GM23338 (cell line): ENCODE data around the gene BTBD19. TPM values are rescaled to one million over a fixed set of nuclear protein-coding genes. Genes with fewer than 3 reads are reported as not detected.

Experiments used
- ATAC-seq: fragments of 200-7000 bp; cut with Tn5 transposase; 3 replicates; pipeline ENCODE4 v1.9.1; 2020
- DNase-seq: peaks from one replicate; pipeline ENCODE4 v3.0.0-alpha.2; 2015; ENCODE audit warnings: low spot score
- H2AFZ ChIP-seq: fragments of 200-600 bp; sonication (generic); 2 replicates; pipeline ENCODE4 v1.8.0; 2016; ENCODE audit warnings: antibody characterized with exemption, mild to moderate bottlenecking, moderate library complexity
- H3F3A ChIP-seq: fragments of 200-600 bp; sonication (generic); replicated peaks from 2 replicates; pipeline ENCODE4 v1.8.0; 2017; ENCODE audit warnings: antibody characterized with exemption, mixed run types, low read depth
- H3K27ac ChIP-seq: fragments of 200-600 bp; sonication (generic); 2 replicates; pipeline ENCODE4 v1.6.1; 2016; ENCODE audit warnings: low read depth
- H3K27me3 ChIP-seq: fragments of 200-600 bp; sonication (generic); 2 replicates; pipeline ENCODE4 v1.8.0; 2016; ENCODE audit warnings: mild to moderate bottlenecking, mixed run types, moderate library complexity; ENCODE audit not compliant: insufficient read depth
- H3K36me3 ChIP-seq: fragments of 200-600 bp; sonication (generic); 2 replicates; pipeline ENCODE4 v1.8.0; 2016; ENCODE audit warnings: mild to moderate bottlenecking; ENCODE audit not compliant: insufficient read depth
- H3K4me1 ChIP-seq: fragments of 200-600 bp; sonication (generic); 2 replicates; pipeline ENCODE4 v1.8.0; 2016; ENCODE audit warnings: mild to moderate bottlenecking, moderate library complexity; ENCODE audit not compliant: insufficient read depth
- H3K4me2 ChIP-seq: fragments of 200-600 bp; sonication (generic); 2 replicates; pipeline ENCODE4 v1.7.1; 2017; ENCODE audit warnings: mixed run types
- H3K4me3 ChIP-seq: fragments of 200-600 bp; sonication (generic); 2 replicates; pipeline ENCODE4 v1.6.1; 2016; ENCODE audit warnings: mixed run types
- H3K79me2 ChIP-seq: fragments of 200-600 bp; sonication (generic); replicated peaks from 2 replicates; pipeline ENCODE4 v1.8.0; 2017; ENCODE audit warnings: mild to moderate bottlenecking; ENCODE audit not compliant: insufficient read depth
- H3K9me2 ChIP-seq: fragments of 200-600 bp; sonication (generic); 2 replicates; pipeline ENCODE4 v1.8.0; 2017; ENCODE audit not compliant: insufficient read depth
- H4K20me1 ChIP-seq: fragments of 200-600 bp; sonication (generic); replicated peaks from 2 replicates; pipeline ENCODE4 v1.8.0; 2017; ENCODE audit warnings: mild to moderate bottlenecking; ENCODE audit not compliant: insufficient read depth
- H3K27ac Mint-ChIP-seq: 2 replicates; pipeline ENCODE4 v1.8.0; 2020; ENCODE audit warnings: inconsistent platforms, mild to moderate bottlenecking, moderate library complexity, mixed read lengths
- H3K27me3 Mint-ChIP-seq: 3 replicates; pipeline ENCODE4 v1.8.0; 2022; ENCODE audit warnings: low read depth, mild to moderate bottlenecking, moderate library complexity, mixed read lengths, inconsistent platforms; ENCODE audit not compliant: insufficient read depth, poor library complexity
- H3K36me3 Mint-ChIP-seq: 3 replicates; pipeline ENCODE4 v1.8.0; 2021; ENCODE audit warnings: low read depth, mild to moderate bottlenecking, inconsistent platforms, moderate library complexity, mixed read lengths
- H3K4me1 Mint-ChIP-seq: 3 replicates; pipeline ENCODE4 v1.8.0; 2020; ENCODE audit warnings: mild to moderate bottlenecking, inconsistent platforms, mixed read lengths
- H3K4me3 Mint-ChIP-seq: 3 replicates; pipeline ENCODE4 v1.8.0; 2021; ENCODE audit warnings: moderate library complexity, mild to moderate bottlenecking, inconsistent platforms, mixed read lengths
- H3K9me3 Mint-ChIP-seq: 3 replicates; pipeline ENCODE4 v1.8.0; 2020; ENCODE audit warnings: moderate library complexity, mild to moderate bottlenecking, inconsistent platforms, mixed read lengths
- CREB1 ChIP-seq: fragments of 250-450 bp; sonication (Bioruptor Pico); IDR thresholded peaks from 2 replicates; pipeline ENCODE4 v1.5.0; 2020; ENCODE audit warnings: low read depth, mild to moderate bottlenecking, moderate library complexity
- EZH2 ChIP-seq: fragments of 200-600 bp; sonication (generic); IDR thresholded peaks from one replicate; pipeline ENCODE4 v1.8.0; 2017; ENCODE audit warnings: antibody characterized with exemption, mild to moderate bottlenecking, low read depth; ENCODE audit not compliant: unreplicated experiment
- EZH2phosphoT487 ChIP-seq: fragments of 200-600 bp; sonication (generic); IDR thresholded peaks from one replicate; pipeline ENCODE4 v1.8.1; 2018; ENCODE audit warnings: antibody characterized with exemption; ENCODE audit not compliant: unreplicated experiment
- JUNB ChIP-seq: IDR thresholded peaks from one replicate; pipeline ENCODE4 v1.6.1; 2016; ENCODE audit warnings: antibody characterized with exemption; ENCODE audit not compliant: unreplicated experiment
- POLR2AphosphoS5 ChIP-seq: IDR thresholded peaks from 2 replicates; pipeline ENCODE4 v1.6.1; 2016; ENCODE audit warnings: antibody characterized with exemption, low read depth
- STAT1 ChIP-seq: IDR thresholded peaks from one replicate; pipeline ENCODE4 v1.6.1; 2016; ENCODE audit warnings: antibody characterized with exemption; ENCODE audit not compliant: unreplicated experiment
- polyA plus RNA-seq: library from polyadenylated mRNA; unstranded; fragments of >200 nt; fragmentation: Nextera tagmentation; extraction: Ambion mirVana; gene quantifications from 2 replicates; pipeline ENCODE4 v1.2.1, GENCODE V29; 2016
- total RNA-seq: library from RNA; depleted of rRNA; stranded (reverse); fragments of >200 nt; shearing (Covaris generic); gene quantifications from 2 replicates; pipeline ENCODE4 v1.2.3, GENCODE V29; 2014
- TF ChIP-seq, protein P1 (sequence below), 2 experiments: fragments of 200-600 bp in 1 of 2; sonication (generic) in 1 of 2; conservative IDR thresholded peaks; 2 replicates each; pipeline versions ENCODE4 v1.5.1 to v1.6.1; 2016 to 2017; ENCODE audit warnings: antibody characterized with exemption in 2 of 2, low read depth in 2 of 2, mild to moderate bottlenecking in 2 of 2, moderate library complexity in 1 of 2

Gene BTBD19
- total and polyA plus RNA-seq, 2 experiments from 2014 or later: 0.37 to 0.66 TPM

DNA sequence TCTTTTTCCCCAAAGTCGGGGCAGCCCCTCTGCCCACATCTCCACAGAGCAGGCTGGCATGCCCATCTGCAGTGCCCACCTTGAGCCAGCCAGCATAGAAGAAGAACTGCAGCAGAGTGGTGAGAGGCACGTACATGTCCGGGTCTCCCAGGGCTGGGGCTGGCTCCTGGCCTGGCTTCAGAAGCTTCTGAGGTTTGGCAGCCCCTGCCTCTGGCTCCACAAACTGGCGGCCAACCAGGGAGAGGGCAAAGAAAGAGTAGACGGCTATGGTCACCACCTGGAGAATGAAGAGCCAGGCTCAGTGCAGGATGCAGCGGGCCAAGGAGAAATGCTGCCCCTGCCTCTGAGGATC, 23.3 kb upstream of the BTBD19 start:
- ATAC-seq (no peak), DNase-seq (no peak)
- H3K27ac ChIP-seq: no peak overlapping the region
- Mint-ChIP-seq H3K36me3 (peaks cover 20% of the 10 kb centered on the region), H3K27ac (no peak overlapping the region), H3K9me3 (no peaks in the 10 kb centered on the region; the same call in 2 of the 3 replicates), H3K27me3 (peaks cover 29% of the 10 kb centered on the region), H3K4me3 (peak overlapping the region; percentile 74), H3K4me1 (peaks cover 32% of the 10 kb centered on the region)
- H3K4me3 ChIP-seq: peak overlapping the region; percentile 66
- 0 out of 2 replicates have a peak, but pooled peaks cover 10% of the 10 kb centered on the region for H3K27me3 ChIP-seq
- H3K4me1 ChIP-seq: peaks cover 22% of the 10 kb centered on the region
- H2AFZ ChIP-seq: peak overlapping the region; percentile 88; the same call in 1 of the 2 replicates
- H4K20me1 ChIP-seq: no peaks in the 10 kb centered on the region
- no peaks in the 10 kb centered on the region for H3K79me2 ChIP-seq
- no peaks in the 10 kb centered on the region for H3K36me3 ChIP-seq
- H3K9me2 ChIP-seq: no peaks in the 10 kb centered on the region
- H3F3A ChIP-seq: peaks cover 46% of the 10 kb centered on the region
- H3K4me2 ChIP-seq: peak overlapping the region; percentile 89
- TF ChIP-seq EZH2phosphoT487 (no peak), STAT1 (no peak)
- TF ChIP-seq, protein P1, sequence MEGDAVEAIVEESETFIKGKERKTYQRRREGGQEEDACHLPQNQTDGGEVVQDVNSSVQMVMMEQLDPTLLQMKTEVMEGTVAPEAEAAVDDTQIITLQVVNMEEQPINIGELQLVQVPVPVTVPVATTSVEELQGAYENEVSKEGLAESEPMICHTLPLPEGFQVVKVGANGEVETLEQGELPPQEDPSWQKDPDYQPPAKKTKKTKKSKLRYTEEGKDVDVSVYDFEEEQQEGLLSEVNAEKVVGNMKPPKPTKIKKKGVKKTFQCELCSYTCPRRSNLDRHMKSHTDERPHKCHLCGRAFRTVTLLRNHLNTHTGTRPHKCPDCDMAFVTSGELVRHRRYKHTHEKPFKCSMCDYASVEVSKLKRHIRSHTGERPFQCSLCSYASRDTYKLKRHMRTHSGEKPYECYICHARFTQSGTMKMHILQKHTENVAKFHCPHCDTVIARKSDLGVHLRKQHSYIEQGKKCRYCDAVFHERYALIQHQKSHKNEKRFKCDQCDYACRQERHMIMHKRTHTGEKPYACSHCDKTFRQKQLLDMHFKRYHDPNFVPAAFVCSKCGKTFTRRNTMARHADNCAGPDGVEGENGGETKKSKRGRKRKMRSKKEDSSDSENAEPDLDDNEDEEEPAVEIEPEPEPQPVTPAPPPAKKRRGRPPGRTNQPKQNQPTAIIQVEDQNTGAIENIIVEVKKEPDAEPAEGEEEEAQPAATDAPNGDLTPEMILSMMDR (conservative IDR thresholded peaks at IDR 0.05; ENCODE audit: low read depth in 2 of 2): 0 out of 4 replicates have a peak, but pooled peaks of 1 of the 2 experiments have one; percentile 2

DNA sequence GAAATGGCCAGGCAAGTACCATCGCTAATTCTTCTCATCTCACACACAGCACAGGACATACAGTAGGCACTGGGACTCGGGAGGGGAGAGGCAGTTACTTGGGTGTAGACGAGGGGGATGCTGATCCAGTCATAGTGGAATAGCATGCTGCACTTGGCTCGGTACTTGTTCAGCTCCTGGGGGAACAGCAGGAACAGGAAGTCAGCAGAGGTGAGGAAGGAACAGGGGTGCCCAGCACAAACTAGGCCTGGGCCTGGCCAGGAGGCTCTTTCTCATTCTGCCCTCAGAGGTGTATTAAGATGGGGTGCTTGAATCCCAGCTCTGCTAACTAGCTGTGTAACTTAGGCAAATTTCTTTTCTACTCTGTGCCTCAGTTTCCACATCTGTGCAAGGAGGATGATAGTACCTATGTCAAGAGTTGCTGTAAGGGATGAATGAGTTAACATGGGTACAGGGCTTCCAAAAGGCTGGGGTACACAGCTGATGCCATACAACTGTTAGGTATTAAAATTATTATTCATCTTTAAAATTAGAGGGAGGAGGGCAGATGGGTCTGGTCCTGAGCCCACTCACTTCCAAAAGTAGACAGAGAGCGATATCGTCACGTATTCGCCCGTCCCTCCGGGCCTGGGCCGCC, 22.7 kb upstream of the BTBD19 start:
- peak overlapping the region; percentile 92 for H3K4me2 ChIP-seq
- H3K36me3 ChIP-seq: no peaks in the 10 kb centered on the region
- no peak overlapping the region for H2AFZ ChIP-seq

DNA sequence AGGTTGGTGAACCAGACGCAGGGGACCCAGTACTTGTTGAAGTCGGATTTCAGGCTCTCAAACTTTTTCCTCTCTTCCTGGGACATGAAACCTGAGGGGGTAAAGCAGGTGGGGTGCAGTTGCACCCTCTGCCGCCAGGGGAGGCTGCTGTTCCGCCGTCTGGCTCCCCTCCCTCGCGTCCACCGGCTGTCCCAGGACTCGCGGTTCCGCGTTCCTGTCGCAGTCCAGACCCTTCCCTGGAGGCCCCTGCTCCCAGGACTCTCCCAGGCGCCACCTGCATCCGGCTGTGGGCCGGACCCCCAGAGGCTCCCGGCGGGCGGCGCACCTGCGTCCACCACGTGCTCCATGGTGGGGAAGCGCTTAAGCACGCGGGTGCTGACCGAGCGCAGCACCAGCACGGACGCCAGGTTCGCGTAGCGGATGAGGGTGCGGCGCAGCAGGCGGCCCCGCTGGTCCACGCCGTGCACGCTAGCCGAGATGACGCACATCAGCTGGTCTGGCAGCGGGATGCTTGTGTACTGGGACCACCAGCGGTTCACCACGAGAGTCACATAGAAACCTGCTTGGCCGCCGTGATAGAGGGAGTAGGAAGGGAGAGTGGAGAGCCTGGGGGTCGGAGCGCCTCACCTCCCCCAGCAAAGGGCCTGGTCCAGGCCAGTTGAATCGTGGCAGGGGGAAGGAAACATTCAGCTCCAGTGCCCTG, 22.0 kb upstream of the BTBD19 start:
- H3K27ac Mint-ChIP-seq: no peak overlapping the region; the same call in 1 of the 2 replicates
- Histone ChIP-seq H3F3A (peaks cover 34% of the 10 kb centered on the region), H3K36me3 (no peaks in the 10 kb centered on the region), H3K27ac (no peak overlapping the region), H3K27me3 (0 out of 2 replicates have a peak, but pooled peaks cover 10% of the 10 kb centered on the region), H3K4me3 (peak overlapping the region; percentile 73), H4K20me1 (no peaks in the 10 kb centered on the region), H3K79me2 (no peaks in the 10 kb centered on the region), H3K4me1 (peaks cover 22% of the 10 kb centered on the region), H3K9me2 (no peaks in the 10 kb centered on the region), H2AFZ (peak overlapping the region; percentile 99), H3K4me2 (peak overlapping the region; percentile 92)
- DNase-seq (peak; percentile 89), ATAC-seq (peak; percentile 51)
- peaks cover 33% of the 10 kb centered on the region for H3K4me1 Mint-ChIP-seq
- peak overlapping the region; percentile 74 for H3K4me3 Mint-ChIP-seq
- H3K9me3 Mint-ChIP-seq: no peaks in the 10 kb centered on the region; the same call in 2 of the 3 replicates
- TF ChIP-seq JUNB: no peak
- TF ChIP-seq, protein P1 (conservative IDR thresholded peaks at IDR 0.05; ENCODE audit: low read depth in 2 of 2): peak; percentile 81 to 92
- TF ChIP-seq POLR2AphosphoS5: peak; percentile 69
- H3K36me3 Mint-ChIP-seq: peaks cover 8% of the 10 kb centered on the region
- H3K27me3 Mint-ChIP-seq: peaks cover 28% of the 10 kb centered on the region

More for the DNA sequence above, 22.7 kb upstream of the BTBD19 start:
- DNase-seq (no peak), ATAC-seq (no peak)
- TF ChIP-seq STAT1: no peak
- no peak for TF ChIP-seq EZH2
- no peak for TF ChIP-seq CREB1 (CRISPR knock-in tag)
- no peak for TF ChIP-seq EZH2phosphoT487
- peaks cover 28% of the 10 kb centered on the region for H3K27me3 Mint-ChIP-seq
- no peak overlapping the region for H3K27ac Mint-ChIP-seq
- H3K4me3 Mint-ChIP-seq: peak overlapping the region; percentile 74
- no peak overlapping the region for H3K27ac ChIP-seq
- H3K4me1 ChIP-seq: peaks cover 22% of the 10 kb centered on the region
- no peaks in the 10 kb centered on the region for H4K20me1 ChIP-seq
- peak overlapping the region; percentile 73 for H3K4me3 ChIP-seq
- H3K79me2 ChIP-seq: no peaks in the 10 kb centered on the region
- H3K9me3 Mint-ChIP-seq: no peaks in the 10 kb centered on the region; the same call in 2 of the 3 replicates
- 0 out of 2 replicates have a peak, but pooled peaks cover 10% of the 10 kb centered on the region for H3K27me3 ChIP-seq
- no peaks in the 10 kb centered on the region for H3K9me2 ChIP-seq
- peaks cover 33% of the 10 kb centered on the region for H3K4me1 Mint-ChIP-seq
- peaks cover 14% of the 10 kb centered on the region for H3K36me3 Mint-ChIP-seq
- H3F3A ChIP-seq: peaks cover 39% of the 10 kb centered on the region
